DND-41 (cell line): ENCODE data around the gene CTIF.

Source experiments
- ATAC-seq: fragments of 200-7000 bp; cut with Tn5 transposase; 3 replicates; pipeline ENCODE4 v1.9.1; 2021; ENCODE audit warnings: low read depth; ENCODE audit not compliant: insufficient read depth
- DNase-seq: peaks from one replicate; pipeline ENCODE4 v3.0.0-alpha.2; 2020
- H2AFZ ChIP-seq: 2 replicates; pipeline ENCODE4 v1.6.0; 2012; ENCODE audit warnings: low read depth, low read length
- H3K27ac ChIP-seq: 2 replicates; pipeline ENCODE4 v1.5.1; 2012; ENCODE audit warnings: low read length, inconsistent platforms
- H3K27me3 ChIP-seq: fragments of 200-600 bp; sonication (generic); 2 replicates; pipeline ENCODE4 v1.6.0; 2012; ENCODE audit warnings: low read length, mild to moderate bottlenecking, inconsistent platforms; ENCODE audit not compliant: insufficient read depth, poor library complexity
- H3K36me3 ChIP-seq: 2 replicates; pipeline ENCODE4 v1.5.1; 2012; ENCODE audit warnings: low read length, inconsistent platforms; ENCODE audit not compliant: insufficient read depth
- H3K4me1 ChIP-seq: 2 replicates; pipeline ENCODE4 v1.5.1; 2012; ENCODE audit warnings: mild to moderate bottlenecking, low read length; ENCODE audit not compliant: insufficient read depth
- H3K4me2 ChIP-seq: 2 replicates; pipeline ENCODE4 v1.6.0; 2012; ENCODE audit warnings: mild to moderate bottlenecking, moderate library complexity, low read length, inconsistent platforms; ENCODE audit not compliant: insufficient read depth
- H3K4me3 ChIP-seq, 2 experiments: fragments of 200-600 bp in 1 of 2; shearing (Covaris generic) in 1 of 2; 2 replicates each; pipeline ENCODE4 v1.5.1; 2012 to 2016; ENCODE audit warnings: inconsistent platforms in 2 of 2, low read length in 2 of 2, mild to moderate bottlenecking in 2 of 2, low read depth in 1 of 2, moderate library complexity in 1 of 2
- H3K79me2 ChIP-seq: 2 replicates; pipeline ENCODE4 v1.6.0; 2012; ENCODE audit warnings: low read length, inconsistent platforms; ENCODE audit not compliant: insufficient read depth
- H3K9ac ChIP-seq: 2 replicates; pipeline ENCODE4 v1.6.0; 2012; ENCODE audit warnings: low read depth, mild to moderate bottlenecking, inconsistent platforms, low read length, moderate library complexity
- H3K9me3 ChIP-seq: 2 replicates; pipeline ENCODE4 v1.5.1; 2012; ENCODE audit warnings: low read length, moderate library complexity, mild to moderate bottlenecking, inconsistent platforms; ENCODE audit not compliant: insufficient read depth, severe bottlenecking
- H4K20me1 ChIP-seq: 2 replicates; pipeline ENCODE4 v1.6.0; 2012; ENCODE audit warnings: low read length; ENCODE audit not compliant: insufficient read depth
- CTCF ChIP-seq: IDR thresholded peaks from 2 replicates; pipeline ENCODE4 v1.5.1; 2012; ENCODE audit warnings: borderline replicate concordance, low read length, moderate library complexity, mild to moderate bottlenecking; ENCODE audit not compliant: poor library complexity, severe bottlenecking; ENCODE audit errors: extremely low read depth
- EZH2 ChIP-seq: IDR thresholded peaks from 3 replicates; pipeline ENCODE4 v1.6.1; 2012; ENCODE audit warnings: borderline replicate concordance, low read depth, mild to moderate bottlenecking, moderate library complexity, low read length, inconsistent platforms; ENCODE audit not compliant: severe bottlenecking

The CTIF gene

GRCh38 chr18:48580066-48580465, 41.2 kb downstream of the CTIF start:
- Histone ChIP-seq H3K9me3 (no peaks in the 10 kb centered on the region), H3K9ac (no peak overlapping the region), H3K36me3 (no peaks in the 10 kb centered on the region), H3K79me2 (no peaks in the 10 kb centered on the region), H3K4me2 (no peak overlapping the region), H3K4me1 (no peaks in the 10 kb centered on the region), H3K27me3 (no peaks in the 10 kb centered on the region), H3K4me3 (no peak overlapping the region), H2AFZ (no peak overlapping the region), H3K27ac (no peak overlapping the region), H4K20me1 (peaks cover 8% of the 10 kb centered on the region)
- no peak for ATAC-seq
- no peak for DNase-seq
- no peak for TF ChIP-seq CTCF
- TF ChIP-seq EZH2, result no peak

GRCh38 chr18:48580782-48581181, 42.0 kb downstream of the CTIF start:
- Histone ChIP-seq H3K9ac (no peak overlapping the region), H3K27me3 (no peaks in the 10 kb centered on the region), H3K4me2 (no peak overlapping the region), H3K79me2 (no peaks in the 10 kb centered on the region), H4K20me1 (peaks cover 8% of the 10 kb centered on the region; the same call in 1 of the 2 replicates), H3K4me3 (no peak overlapping the region), H3K9me3 (no peaks in the 10 kb centered on the region), H2AFZ (no peak overlapping the region), H3K27ac (no peak overlapping the region), H3K4me1 (no peaks in the 10 kb centered on the region), H3K36me3 (no peaks in the 10 kb centered on the region)
- TF ChIP-seq CTCF, result no peak
- TF ChIP-seq EZH2, result no peak
- no peak for DNase-seq
- no peak for ATAC-seq

GRCh38 chr18:48581206-48581605, 42.4 kb downstream of the CTIF start:
- Histone ChIP-seq H3K79me2 (no peaks in the 10 kb centered on the region), H2AFZ (no peak overlapping the region), H3K4me2 (no peak overlapping the region), H3K9me3 (no peaks in the 10 kb centered on the region), H3K4me1 (no peaks in the 10 kb centered on the region), H3K9ac (no peak overlapping the region), H3K27me3 (no peaks in the 10 kb centered on the region), H3K4me3 (no peak overlapping the region), H3K27ac (no peak overlapping the region), H4K20me1 (peaks cover 8% of the 10 kb centered on the region; the same call in 1 of the 2 replicates), H3K36me3 (no peaks in the 10 kb centered on the region)
- TF ChIP-seq CTCF, result no peak
- no peak for TF ChIP-seq EZH2
- DNase-seq (no peak), ATAC-seq (no peak)

- no peak for DNase-seq
- H3K36me3 ChIP-seq, result no peaks in the 10 kb centered on the region
- H3K4me3 ChIP-seq, result no peak overlapping the region
- no peak overlapping the region for H2AFZ ChIP-seq
- H3K27ac ChIP-seq, result no peak overlapping the region
- no peaks in the 10 kb centered on the region for H3K79me2 ChIP-seq
- ATAC-seq, result no peak
- no peak overlapping the region for H3K4me2 ChIP-seq
- TF ChIP-seq EZH2, result no peak
- peaks cover 8% of the 10 kb centered on the region; the same call in 1 of the 2 replicates for H4K20me1 ChIP-seq
- no peaks in the 10 kb centered on the region for H3K9me3 ChIP-seq
- no peaks in the 10 kb centered on the region for H3K4me1 ChIP-seq
- no peaks in the 10 kb centered on the region for H3K27me3 ChIP-seq
- no peak overlapping the region for H3K9ac ChIP-seq
Measured at GRCh38 chr18:48581941-48582340, 43.1 kb downstream of the CTIF start.
